ENCODE data around the gene TMEM179B. TPM values are rescaled to one million over a fixed set of nuclear protein-coding genes. Genes with fewer than 3 reads are reported as not detected.

Gene TMEM179B
- total and polyA plus RNA-seq, 9 of the 15 experiments (the other 6 are each of a cell fraction or from before 2014, with no cell fraction given) = 27.7 to 105 (median 37.0) TPM

GRCh38 chr11:62755086-62755615 is 32.1 kb upstream of the TMEM179B start (continued):
- TF ChIP-seq RREB1 (CRISPR knock-in tag; IDR thresholded peaks at IDR 0.05) (no peak), EP300 (IDR thresholded peaks at IDR 0.05; ENCODE audit: low read length) (no peak), LEF1 (IDR thresholded peaks at IDR 0.05) (no peak), SP1 (CRISPR knock-in tag; IDR thresholded peaks at IDR 0.05) (no peak)
